Esophagus (tissue), 2 donors: ENCODE measurements around the gene GALNT1. TPM values are rescaled to one million over a fixed set of nuclear protein-coding genes. Genes with fewer than 3 reads are reported as not detected.

Experiments
- H3K27ac ChIP-seq, 2 donors: one replicate each; pipeline ENCODE4 v1.5.1; 2013; ENCODE audit warnings: low read depth in 2 of 2, mild to moderate bottlenecking in 2 of 2, inconsistent platforms in 1 of 2, low read length in 1 of 2, moderate library complexity in 1 of 2
- H3K27me3 ChIP-seq, 2 donors: one replicate each; pipeline ENCODE4 v1.6.1; 2013; ENCODE audit warnings: low read length in 2 of 2, control low read depth in 1 of 2, mild to moderate bottlenecking in 1 of 2; ENCODE audit not compliant: insufficient read depth in 2 of 2, control insufficient read depth in 1 of 2
- H3K36me3 ChIP-seq, 2 donors: one replicate each; pipeline ENCODE4 v1.6.1; 2013; ENCODE audit warnings: low read length in 1 of 2; ENCODE audit not compliant: control insufficient read depth in 2 of 2, insufficient read depth in 2 of 2
- H3K4me1 ChIP-seq, 2 donors: one replicate each; pipeline ENCODE4 v1.6.1; 2013; ENCODE audit warnings: low read length in 1 of 2; ENCODE audit not compliant: control insufficient read depth in 2 of 2, insufficient read depth in 2 of 2
- H3K4me3 ChIP-seq, 2 donors: one replicate each; pipeline ENCODE4 v1.5.1; 2013; ENCODE audit warnings: low read length in 2 of 2, mild to moderate bottlenecking in 2 of 2, low read depth in 1 of 2, moderate library complexity in 1 of 2
- H3K9me3 ChIP-seq, 2 donors: one replicate each; pipeline ENCODE4 v1.6.1; 2013; ENCODE audit warnings: mild to moderate bottlenecking in 2 of 2, low read depth in 1 of 2, low read length in 1 of 2, moderate library complexity in 1 of 2; ENCODE audit not compliant: control insufficient read depth in 2 of 2, insufficient read depth in 1 of 2
- WGBS, 2 donors: extraction: QIAGEN DNeasy Blood & Tissue Kit; methylation state at CpG; one replicate each; pipeline ENCODE4 v1.1.7; 2013; 5-methylcytosine and 5-hydroxymethylcytosine counted together
- polyA plus RNA-seq, 2 donors: library from polyadenylated mRNA; stranded (reverse); fragments of 200-250 nt; gene quantifications; one replicate each; pipeline ENCODE4 v1.2.3, GENCODE V29; 2013
- donor health status: healthy with polysubstance abuse.
- donor health status: Bipolar disorder and iron deficiency.

GALNT1 gene
- polyA plus RNA-seq, 2 donors = 37.5 to 37.7 TPM

DNA sequence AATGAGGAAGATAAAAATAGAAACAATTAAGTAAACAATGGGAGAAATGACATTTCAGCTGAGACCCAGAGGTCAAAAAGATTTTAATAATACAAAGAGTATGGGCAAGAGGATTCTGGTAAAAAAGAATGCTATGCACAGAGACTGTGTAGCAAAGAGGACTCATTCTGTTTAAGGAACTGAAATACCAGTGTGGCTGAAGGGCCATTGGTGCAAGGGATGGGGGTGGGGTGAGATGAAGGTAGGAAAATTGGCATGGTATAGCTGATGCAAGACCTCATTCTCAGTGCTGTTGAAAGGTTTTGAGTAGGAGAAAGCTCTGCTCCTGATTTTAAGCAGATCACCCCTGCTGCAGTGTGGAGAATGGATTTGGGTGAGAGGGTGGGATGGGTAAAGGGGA, 10.8 kb downstream of the GALNT1 start:
- no peaks in the 10 kb centered on the region for H3K9me3 ChIP-seq
- H3K36me3 ChIP-seq = no peaks in the 10 kb centered on the region
- H3K27me3 ChIP-seq = no peaks in the 10 kb centered on the region
- H3K4me1 ChIP-seq = peaks cover 0 to 5% of the 10 kb centered on the region in 2 donors
- no peak overlapping the region for H3K4me3 ChIP-seq
- no peak overlapping the region for H3K27ac ChIP-seq

DNA sequence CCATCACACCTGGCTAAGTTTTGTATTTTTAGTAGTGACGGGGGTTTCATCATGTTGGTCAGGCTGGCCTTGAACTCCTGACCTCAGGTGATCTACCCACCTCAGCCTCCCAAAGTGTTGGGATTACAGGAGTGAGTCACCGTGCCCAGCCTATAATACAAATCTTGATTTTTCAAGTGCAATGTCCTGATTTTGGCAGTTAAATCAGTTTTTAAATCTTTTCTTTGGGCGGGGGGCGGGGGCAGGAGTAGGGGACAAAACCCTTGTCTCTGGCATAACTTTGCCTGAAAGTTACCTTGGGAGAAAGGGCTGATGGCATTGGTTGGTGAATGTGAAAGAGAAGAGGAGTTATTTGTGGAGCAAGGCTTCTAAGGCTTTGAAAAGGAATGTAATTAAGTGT, 12.3 kb downstream of the GALNT1 start:
- Histone ChIP-seq H3K27ac (no peak overlapping the region), H3K4me3 (no peak overlapping the region), H3K27me3 (no peaks in the 10 kb centered on the region), H3K4me1 (peaks cover 0 to 5% of the 10 kb centered on the region in 2 donors), H3K9me3 (peaks cover 0 to 2% of the 10 kb centered on the region in 2 donors), H3K36me3 (no peaks in the 10 kb centered on the region)
- 89 to 94% methylated on average over 4 of the region's 4 CpGs for WGBS, 2 donors

DNA sequence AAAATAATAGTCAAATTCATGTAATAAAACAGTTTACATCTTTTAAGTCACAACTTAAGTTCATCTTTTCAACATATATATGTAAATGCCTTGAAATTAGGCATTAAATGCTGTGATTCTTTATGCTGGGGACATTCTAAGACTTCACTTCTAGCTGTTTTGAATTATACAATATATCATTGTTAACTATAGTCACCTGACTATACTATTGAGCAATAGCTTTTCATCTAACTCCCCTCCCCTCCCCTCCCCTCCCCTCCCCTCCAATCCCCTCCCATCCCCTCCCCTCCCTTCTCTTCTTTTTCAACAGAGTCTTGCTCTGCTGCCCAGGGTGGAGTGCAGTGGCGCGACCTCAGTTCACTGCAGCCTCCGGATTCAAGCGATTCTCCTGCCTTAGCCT, 16.2 kb downstream of the GALNT1 start:
- peaks cover 0 to 2% of the 10 kb centered on the region in 2 donors for H3K4me1 ChIP-seq
- no peak overlapping the region for H3K27ac ChIP-seq
- H3K4me3 ChIP-seq = no peak overlapping the region
- no peaks in the 10 kb centered on the region for H3K27me3 ChIP-seq
- no peaks in the 10 kb centered on the region for H3K36me3 ChIP-seq
- 98 to 100% methylated on average over 2 to 4 of the region's 4 CpGs for WGBS, 2 donors
- H3K9me3 ChIP-seq = peaks cover 0 to 2% of the 10 kb centered on the region in 2 donors

DNA sequence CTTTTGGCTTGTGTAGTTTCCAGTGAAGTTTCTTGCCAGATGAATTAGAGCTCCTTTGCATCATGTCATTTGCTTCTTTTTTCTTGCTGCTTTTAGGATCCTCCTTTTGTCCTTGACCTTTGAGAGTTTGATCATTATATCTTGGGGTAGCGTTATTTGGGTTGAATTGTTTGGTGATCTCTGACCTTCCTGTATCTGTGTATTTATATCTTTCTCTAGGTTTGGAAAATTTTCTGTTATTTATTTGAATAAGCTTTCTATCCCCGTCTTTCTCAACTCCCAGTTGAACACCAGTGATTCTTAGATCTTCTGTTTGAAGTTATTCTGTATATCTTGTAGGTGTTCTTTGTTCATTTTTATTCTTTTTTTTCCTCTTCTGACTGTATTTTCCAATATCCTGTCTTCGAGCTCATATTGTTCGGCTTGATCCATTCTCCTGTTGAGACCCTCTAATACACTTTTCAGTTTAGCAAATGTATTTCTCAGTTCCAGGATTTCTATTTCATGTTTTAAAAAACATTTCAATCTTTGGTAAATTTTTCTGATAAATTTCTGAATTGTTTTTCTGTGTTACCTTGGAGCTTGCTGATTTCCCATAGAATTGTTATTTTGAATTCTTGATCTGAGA, 20.8 kb downstream of the GALNT1 start:
- H3K27me3 ChIP-seq = no peaks in the 10 kb centered on the region
- H3K27ac ChIP-seq = no peak overlapping the region
- H3K9me3 ChIP-seq = peaks cover 0 to 2% of the 10 kb centered on the region in 2 donors
- H3K4me1 ChIP-seq = peaks cover 0 to 2% of the 10 kb centered on the region in 2 donors
- no peak overlapping the region for H3K4me3 ChIP-seq
- 91 to 96% methylated on average over 4 of the region's 4 CpGs for WGBS, 2 donors
- H3K36me3 ChIP-seq = no peaks in the 10 kb centered on the region

DNA sequence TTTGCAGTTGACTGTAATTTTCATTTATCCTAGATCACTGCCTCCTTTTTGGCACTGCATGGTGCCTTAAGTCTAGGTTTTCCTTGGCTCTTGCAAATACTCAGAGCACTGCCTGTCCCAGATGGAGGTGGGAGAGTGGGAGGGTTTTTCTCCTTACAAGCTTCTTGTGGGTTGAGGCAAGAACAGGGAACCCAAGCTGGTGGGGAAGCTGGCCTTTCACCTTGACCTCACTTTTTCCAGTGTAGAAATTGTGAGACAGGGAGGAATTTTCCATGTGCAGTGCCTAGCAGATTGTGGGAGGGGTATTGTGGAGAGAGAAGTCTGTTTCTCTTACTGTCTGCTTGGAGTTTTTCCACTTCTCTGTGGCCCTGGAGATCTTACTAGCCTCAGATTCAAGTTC, 21.5 kb downstream of the GALNT1 start:
- Histone ChIP-seq H3K4me1 (peaks cover 0 to 2% of the 10 kb centered on the region in 2 donors), H3K27ac (no peak overlapping the region), H3K4me3 (no peak overlapping the region), H3K9me3 (peaks cover 0 to 2% of the 10 kb centered on the region in 2 donors), H3K27me3 (no peaks in the 10 kb centered on the region), H3K36me3 (no peaks in the 10 kb centered on the region)

DNA sequence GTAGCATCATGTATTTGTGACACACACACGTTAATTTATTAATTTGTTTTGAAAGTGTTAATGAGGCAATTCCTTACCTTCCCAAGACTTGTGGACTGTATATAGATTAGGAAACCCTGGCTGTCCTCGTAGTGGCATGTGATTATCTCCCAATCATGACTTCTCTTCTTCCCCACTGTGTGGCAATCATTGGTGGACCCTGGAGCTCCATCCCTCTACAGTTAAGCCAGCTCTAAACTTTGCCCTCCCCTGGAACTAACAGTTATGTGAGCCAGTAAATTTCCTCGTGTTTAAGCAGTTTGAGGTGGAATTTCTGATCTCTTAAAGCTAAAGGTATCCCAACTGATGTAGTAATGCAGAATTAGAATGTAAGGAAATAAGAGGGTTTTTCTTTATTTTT, 22.0 kb downstream of the GALNT1 start:
- Histone ChIP-seq H3K9me3 (no peaks in the 10 kb centered on the region), H3K36me3 (no peaks in the 10 kb centered on the region), H3K27me3 (no peaks in the 10 kb centered on the region), H3K4me1 (peaks cover 0 to 2% of the 10 kb centered on the region in 2 donors), H3K4me3 (no peak overlapping the region), H3K27ac (no peak overlapping the region)
- 92 to 95% methylated on average over 3 of the region's 3 CpGs for WGBS, 2 donors

DNA sequence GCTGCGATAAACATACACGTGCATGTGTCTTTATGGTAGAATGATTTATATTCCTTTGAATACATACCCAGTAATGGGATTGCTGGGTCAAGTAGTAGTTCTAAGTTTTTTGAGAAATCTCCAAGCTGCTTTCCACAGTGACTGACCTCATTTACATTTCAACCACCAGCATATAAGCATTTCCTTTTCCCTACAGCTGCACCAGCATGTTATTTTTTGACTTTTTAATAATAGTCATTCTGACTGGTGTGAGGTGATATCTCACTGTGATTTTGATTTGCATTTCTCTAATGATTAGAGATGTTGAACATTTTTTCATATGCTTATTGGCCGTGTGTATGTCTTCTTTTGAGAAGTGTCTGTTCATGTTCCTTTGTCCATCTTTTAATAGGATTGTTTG, 22.8 kb downstream of the GALNT1 start:
- WGBS, 2 donors = 91 to 98% methylated on average over 3 of the region's 3 CpGs
- H3K27me3 ChIP-seq = no peaks in the 10 kb centered on the region

DNA sequence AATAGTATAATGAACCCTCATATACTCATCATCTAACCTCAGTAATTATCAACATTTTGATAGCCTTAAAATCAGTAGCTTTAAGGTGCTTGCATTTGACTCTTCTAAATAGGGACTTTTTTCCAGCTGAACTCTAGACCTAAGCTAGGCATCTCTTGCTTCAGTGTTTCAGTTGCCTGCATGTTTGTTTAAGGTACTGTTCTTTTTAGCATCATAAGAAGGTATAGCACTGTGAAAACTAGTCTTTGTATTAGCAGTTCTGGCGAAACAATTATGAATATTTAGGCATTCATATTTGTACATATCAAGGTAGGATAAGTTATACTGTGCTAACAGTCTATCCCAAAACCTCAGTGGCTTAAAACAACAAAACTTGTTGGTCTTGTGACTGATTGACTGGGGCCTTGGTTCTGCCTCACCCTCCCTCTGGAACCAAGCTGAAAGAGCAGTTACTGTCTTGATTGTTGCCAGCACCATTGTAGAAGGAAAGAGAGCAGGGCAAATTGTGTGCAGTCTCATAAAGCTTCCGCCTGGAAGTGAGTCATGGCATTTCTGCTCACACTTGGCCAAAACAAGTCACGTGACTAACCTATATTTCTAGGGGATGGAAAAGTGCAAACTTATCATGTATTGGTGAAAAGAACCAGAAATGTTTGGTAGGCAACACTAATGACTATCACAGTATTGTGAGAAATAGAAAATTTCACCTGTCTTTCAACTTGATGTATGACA, 24.3 kb downstream of the GALNT1 start:
- Histone ChIP-seq H3K36me3 (no peaks in the 10 kb centered on the region), H3K4me1 (peaks cover 0 to 2% of the 10 kb centered on the region in 2 donors)

More for the DNA sequence above, 22.8 kb downstream of the GALNT1 start:
- H3K4me1 ChIP-seq = peaks cover 0 to 2% of the 10 kb centered on the region in 2 donors
- H3K36me3 ChIP-seq = no peaks in the 10 kb centered on the region
- H3K4me3 ChIP-seq = no peak overlapping the region
- H3K27ac ChIP-seq = no peak overlapping the region
- no peaks in the 10 kb centered on the region for H3K9me3 ChIP-seq

DNA sequence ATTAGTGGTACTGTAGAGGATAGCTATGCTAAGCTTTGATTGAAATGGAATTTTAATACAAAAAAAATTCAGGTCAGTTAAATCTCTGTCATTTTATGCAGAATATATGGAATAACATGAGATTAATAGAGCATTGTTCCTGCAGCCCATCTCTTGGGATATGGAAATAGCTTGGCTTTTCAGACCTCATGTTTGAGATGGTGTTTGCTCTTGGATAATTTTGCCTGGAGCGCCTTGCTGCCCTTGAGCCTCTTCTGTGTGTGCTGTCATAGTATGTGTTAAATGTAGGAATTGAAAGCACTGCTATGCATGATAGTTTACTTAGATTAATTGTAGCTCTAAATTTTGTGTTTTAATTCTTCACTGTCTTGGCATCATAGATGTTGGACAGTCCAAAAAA, 27.7 kb downstream of the GALNT1 start:
- Histone ChIP-seq H3K4me1 (peaks cover 0 to 2% of the 10 kb centered on the region in 2 donors), H3K27ac (no peak overlapping the region), H3K36me3 (no peaks in the 10 kb centered on the region), H3K27me3 (no peaks in the 10 kb centered on the region), H3K4me3 (no peak overlapping the region), H3K9me3 (no peaks in the 10 kb centered on the region)
- WGBS, 2 donors = 84 to 99% methylated on average over 1 of the region's 1 CpG

More for the DNA sequence above, 24.3 kb downstream of the GALNT1 start:
- Histone ChIP-seq H3K4me3 (no peak overlapping the region), H3K9me3 (no peaks in the 10 kb centered on the region), H3K27ac (peak overlapping the region in 1 of 2 donors; percentile 60), H3K27me3 (no peaks in the 10 kb centered on the region)
- whole genome bisulfite sequencing, 2 donors = 69 to 81% methylated on average over 3 of the region's 3 CpGs

DNA sequence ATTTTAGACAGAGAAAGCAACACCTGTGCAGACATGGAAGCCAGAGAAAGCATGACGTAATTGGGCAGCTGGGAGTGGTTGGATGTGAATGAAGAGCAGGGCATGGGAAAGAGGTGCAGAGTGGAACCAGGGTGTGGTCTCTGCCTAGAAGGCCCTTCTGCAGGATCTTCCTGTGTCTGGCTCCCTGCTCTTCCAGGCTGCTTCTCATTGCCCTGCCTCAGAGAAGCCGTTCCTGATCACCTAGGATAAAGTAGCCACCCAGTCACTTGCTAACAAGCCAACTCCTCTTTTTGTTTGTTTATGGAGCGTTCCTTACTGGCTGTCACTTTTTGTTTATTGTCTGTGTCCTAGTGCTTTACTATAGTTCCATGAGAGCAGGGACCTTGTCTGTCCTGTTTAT, 28.5 kb downstream of the GALNT1 start:
- Histone ChIP-seq H3K4me3 (no peak overlapping the region), H3K4me1 (peaks cover 0 to 2% of the 10 kb centered on the region in 2 donors), H3K27ac (peak overlapping the region in 1 of 2 donors; percentile 49), H3K27me3 (no peaks in the 10 kb centered on the region), H3K36me3 (no peaks in the 10 kb centered on the region), H3K9me3 (no peaks in the 10 kb centered on the region)
- WGBS, 2 donors = 58 to 71% methylated on average over 3 of the region's 3 CpGs
